ENCODE results near the gene RERE.
"Not testable (repeated sequence)": the region's sequence is repeated elsewhere in the genome, so short reads cannot be mapped to it uniquely, and the experiment has no call there.

Gene RERE

DNA sequence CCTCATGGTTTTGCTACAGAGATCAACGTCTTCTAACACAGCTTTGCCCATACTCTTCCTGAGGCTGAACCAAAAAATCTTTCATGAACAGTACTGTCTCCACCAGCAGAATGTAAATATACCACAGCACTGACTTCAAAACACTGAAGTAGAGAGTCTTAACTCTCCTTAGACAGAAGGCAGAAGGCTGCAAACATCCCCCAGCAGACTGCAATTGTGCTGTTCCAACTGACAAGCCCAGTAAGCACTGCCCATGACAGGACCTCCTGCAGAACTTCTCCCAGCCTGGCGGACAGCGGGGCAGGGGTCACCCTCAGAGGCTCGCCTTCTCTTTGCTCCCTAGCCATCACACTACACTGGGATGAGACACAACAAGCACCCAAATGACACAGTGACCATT lies 218.7 kb downstream of the RERE start:
- no peak for DNase-seq

DNA sequence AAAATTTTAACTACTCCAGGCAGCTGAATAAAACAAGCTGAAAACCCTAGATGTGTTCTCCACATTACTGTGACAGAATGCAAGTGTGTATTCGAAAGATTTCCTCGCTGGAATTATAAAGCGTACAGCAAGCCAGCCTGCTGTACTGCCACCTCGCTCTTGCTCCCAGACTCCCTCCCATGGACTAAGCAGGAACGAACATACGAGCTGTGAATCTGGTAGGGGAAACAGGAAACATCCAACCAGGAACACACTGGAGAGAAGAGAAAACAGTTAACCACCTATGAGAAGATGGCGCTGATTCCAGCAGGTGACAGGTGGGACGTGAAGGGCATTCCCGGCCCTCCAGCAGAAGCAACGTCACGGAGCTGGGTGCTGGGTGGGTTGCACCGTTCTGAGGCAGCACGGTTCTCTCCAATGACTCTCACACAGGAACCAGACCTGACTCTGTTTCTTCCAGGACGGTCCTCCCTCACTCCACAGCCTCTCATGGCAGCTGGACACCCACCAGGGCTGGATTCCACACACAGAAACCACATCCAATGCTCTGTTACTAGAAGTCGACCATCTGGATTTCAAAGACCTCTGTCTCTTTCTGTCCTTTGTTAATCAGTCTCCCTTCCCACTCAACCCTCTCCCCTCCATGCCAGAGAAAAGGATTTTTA lies 219.2 kb downstream of the RERE start:
- DNase-seq = no peak

DNA sequence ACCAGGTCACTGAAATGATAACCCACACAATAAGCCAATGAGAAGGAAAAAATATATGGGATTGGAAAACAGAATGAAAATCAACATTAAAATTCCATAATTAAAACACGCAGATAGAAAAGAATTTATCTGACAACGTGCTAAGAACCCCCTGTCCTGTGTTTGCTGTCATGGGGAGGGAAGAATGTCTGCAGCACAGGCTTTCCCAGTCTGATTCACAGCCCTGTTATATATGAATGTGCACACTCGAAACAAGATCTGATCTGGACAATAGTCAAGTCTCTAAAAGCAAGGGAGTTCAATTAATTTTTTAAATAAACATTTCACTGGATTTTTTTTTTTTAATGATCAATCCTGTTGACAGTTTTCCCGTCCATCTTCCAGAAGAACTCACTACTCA lies 220.0 kb downstream of the RERE start:
- no peak for DNase-seq

DNA sequence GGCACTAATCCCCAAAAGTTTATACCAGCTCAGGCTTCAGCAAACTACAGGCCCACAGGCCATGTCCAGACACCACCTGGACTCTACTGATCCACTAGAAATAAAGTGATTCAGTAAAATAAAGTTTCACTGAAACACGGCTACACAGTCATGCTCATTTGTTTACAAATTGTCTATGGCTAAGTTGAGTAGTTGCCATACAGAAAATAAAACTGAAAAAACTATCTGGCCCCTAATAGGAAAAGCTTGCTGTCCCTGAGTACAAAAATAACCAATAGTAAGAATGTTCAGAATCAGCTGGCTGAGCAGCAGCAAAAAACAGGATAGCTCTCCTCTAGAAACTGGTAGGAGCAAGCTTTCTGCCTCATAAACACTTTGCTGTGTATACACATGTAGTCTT lies 221.5 kb downstream of the RERE start:
- no peak for DNase-seq

DNA sequence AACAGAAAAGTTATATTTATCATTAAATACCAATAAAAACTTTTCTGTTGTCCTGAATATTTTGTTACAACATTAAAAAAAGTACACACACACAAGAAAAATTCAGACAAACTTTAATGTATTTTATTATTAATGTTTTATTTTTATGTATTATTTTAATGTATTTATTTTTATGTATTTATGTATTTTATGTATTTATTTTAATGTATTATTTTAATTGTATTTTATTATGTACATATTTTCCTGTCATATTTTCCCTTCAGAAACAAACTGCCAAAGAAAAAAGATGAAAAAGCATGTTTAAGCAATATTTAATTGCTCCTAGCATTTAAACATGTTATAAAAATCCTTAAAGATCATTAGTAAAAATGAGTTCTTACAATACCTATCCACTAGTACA lies 222.1 kb downstream of the RERE start:
- DNase-seq = no peak

DNA sequence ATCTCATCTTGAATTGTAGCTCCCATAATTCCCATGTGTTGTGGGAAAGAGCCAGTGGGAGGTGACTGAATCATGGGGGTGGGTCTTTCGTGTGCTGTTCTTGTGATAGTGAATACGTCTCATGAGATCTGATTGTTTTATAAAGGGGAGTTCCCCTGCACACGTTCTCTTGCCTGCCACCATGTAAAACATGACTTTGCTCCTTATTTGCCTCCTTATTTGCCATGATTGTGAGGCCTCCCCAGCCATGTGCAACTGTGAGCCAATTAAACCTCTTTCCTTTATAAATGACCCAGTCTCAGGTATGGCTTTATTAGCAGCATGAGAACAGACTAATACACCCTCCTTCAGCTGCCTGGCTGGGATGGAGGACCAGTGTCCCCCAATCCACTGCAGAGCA lies 224.1 kb downstream of the RERE start:
- DNase-seq = not testable (repeated sequence)

DNA sequence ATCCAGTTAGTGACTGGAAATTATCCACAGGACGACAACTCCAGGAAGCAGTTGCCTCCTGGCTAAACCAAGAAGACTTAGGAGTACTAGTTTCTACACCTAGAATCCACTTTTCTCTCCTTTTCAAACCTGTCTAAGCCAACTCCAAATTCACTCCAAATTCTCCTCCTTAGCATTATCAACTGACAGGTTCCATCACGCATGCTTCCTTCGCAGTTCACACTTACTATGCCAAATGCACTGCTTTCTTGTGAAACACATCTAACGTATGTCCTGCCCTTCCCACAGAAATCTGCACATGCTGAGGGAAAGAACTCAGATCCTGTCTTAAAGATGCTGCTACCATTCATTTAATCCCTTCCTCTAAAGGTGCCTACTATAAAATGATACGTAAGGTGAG lies 225.9 kb downstream of the RERE start:
- no peak for DNase-seq

DNA sequence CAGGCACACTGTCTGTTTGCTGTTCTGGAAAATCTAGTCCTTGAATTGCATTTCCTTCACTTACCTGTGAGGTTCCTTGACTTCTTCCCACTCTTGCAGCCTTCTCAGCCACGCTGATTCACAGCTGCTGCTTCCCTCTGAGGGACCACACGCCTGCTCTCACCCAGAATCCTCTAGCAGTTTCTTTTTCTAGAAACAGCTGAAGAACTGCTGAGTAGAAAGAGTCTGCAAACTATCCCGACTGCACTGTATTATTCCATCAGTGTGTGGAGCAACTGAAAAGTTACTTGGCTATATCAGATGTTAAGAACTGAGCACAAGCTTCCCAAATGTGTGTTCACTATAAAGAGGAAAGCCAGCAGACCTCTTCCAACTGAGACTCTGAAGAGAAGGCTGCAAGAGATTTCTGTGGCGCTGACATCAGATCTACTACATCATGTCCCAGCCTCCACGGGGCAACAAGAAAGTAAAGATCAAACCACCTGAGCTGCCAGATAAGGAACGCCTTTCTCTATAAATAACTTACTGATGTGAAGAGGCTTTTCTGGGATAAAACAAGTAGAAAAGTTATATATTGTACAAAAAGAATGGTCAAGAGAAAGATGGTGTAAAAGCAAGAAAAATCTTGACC lies 226.6 kb downstream of the RERE start:
- no peak for DNase-seq

DNA sequence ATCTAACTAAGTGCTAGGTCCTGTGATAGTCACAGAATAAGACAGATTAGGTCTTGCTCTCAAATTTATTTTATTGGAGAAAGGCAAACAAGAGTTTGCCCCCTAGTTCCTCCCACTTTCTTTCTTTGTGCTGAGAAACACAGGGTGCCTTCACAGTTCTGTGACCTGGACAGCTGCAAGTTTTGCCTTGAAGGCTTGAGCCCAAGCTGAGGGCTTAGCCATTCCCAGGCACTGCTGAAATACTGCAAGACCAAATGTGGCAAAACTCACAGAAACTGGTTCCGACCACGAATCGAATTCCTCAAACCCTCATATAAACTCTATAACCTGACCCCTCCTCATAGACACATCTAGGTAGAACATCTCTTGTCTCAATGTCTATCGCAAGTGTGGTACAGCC lies 227.9 kb downstream of the RERE start:
- DNase-seq = no peak

DNA sequence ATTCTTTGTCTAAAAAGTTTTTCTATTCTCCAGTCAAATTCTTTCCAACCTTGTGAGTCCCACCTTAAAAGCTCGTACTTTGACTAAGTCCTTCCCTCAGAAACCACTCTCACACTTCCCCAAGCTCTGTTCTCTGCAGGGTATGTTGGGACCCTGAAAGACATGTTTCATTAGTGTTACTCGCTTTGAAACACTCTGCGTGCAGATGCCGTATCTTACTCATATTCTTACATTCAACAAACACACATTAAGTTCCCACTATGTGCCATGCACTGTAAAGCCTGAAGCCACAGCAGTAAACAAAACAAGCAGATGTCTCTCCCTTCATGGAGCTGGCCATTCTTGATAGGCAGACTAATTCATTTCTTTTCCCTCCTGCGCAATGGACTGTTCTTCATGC lies 229.7 kb downstream of the RERE start:
- DNase-seq = no peak

DNA sequence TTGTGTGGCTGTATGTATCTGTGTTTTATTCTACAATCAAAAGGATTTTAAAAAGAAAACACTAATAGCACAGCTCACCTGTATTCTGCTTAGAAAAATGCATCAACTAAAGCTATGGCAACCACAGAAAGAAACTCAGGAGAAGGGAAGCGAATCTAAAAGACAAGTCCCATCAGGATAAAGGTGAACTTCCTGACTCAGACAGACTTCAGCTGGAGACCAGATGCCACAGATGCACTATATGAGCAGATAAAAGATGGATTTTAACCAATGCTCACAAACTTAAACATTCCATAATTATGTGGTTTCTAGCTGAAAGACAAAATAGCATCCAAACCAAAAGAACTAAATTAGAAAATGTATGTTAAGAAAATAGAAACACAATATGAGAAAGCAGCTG lies 231.0 kb downstream of the RERE start:
- no peak for DNase-seq

DNA sequence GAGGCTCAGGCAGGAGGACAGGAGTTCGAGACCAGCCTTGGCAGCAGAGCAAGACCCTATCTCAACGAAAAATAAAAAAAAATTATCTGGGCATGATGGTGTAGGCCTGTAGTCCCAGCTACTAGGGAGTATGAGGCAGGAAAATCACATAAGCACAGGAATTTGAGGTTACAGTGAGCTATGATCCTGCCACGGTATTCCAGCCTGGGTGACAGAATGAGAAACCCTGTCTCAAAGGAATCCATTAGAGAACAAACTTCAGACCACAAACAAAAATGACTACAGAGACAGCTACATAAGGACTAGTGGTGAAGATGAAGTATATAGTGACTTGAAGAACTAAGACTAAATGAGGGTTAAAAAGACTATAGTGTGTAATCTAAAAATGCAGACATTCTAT lies 233.1 kb downstream of the RERE start:
- no peak for DNase-seq

DNA sequence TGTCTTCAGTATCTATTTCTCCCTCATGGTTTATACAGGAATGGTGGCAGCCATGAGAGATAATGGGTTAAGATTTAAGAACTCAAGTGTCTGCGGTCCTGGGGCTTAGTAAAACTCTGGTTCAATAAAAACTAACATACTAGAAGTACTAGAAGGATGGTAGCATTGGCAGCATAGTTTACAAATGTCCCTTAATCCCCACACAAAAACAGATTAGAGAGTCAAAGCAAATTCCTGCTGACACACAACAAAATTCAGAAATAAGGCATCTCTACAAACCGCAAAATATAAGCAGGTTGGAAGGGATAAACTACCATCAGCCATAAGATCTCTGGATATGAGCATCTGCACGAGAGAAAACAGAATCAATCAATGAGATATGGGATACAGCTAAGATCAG lies 234.4 kb downstream of the RERE start:
- DNase-seq = no peak

DNA sequence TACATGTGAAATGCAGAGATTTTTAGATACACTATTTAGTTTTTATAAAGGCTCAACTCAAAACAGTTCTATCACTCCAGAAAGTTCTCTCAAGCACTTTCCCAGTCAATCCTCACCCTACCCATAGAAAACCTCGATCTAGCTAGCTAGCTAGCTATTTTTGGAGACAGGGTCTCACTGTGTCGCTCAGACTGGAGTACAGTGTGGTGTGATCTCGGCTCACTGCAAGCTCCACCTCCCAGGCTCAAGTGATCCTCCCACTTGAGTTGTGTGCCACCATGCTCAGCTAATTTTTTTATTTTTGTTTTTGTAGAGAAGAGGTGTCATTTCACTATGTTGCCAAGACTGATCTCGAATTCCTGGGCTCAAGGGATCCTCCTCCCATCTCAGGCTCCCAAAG lies 236.9 kb downstream of the RERE start:
- DNase-seq = no peak

DNA sequence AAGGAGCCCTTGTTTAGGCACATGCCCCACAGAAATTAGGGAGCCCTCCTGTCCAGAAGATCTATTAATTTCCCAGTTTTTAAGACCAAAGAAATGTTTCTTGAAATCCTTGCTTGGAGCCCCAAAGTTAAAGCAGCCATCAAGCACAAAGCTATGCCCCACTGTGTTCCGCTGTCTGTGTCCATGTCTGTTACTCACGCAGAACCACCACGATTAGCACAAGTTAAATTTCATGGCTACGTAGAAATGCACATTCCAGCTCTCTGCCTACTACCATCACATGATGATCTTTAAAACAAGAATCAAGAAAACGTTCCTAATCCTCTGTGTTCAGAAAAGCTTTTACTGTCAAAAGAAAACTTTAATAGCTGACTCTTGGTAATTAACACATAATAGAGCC lies 238.5 kb downstream of the RERE start:
- DNase-seq = no peak

DNA sequence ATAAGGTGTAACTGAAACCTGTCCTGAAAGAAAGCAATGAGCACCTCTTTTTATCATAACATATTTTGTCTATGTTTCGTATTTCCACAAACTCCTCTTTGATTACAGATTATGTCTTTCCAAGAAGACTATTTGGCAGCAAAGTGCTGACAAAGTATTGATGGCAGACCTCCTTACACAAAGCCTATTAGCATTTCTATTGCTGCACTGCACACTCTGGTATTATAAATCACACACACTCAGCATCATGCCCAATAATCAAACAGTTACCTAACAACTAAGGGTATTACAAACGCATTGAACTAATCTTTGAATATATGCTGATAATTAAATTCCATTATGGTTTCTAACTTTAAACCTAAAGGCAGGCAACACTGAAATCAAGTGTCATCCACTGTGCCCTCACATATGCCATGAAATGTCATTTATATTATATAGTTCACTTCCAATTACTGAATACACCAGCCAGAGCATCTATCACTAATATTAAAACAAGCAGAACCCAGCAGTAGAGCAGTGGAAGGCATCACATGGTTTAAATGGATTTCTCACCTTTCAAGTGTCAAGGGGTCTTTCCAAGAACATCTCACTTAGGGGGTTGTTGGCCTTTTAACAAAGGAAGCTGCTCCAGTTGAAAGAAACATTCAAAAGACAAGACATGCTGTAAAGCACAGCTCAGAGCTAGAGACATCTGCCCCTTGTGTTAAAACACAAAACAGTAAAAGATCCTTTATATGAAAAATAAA lies 239.1 kb downstream of the RERE start:
- DNase-seq = no peak

DNA sequence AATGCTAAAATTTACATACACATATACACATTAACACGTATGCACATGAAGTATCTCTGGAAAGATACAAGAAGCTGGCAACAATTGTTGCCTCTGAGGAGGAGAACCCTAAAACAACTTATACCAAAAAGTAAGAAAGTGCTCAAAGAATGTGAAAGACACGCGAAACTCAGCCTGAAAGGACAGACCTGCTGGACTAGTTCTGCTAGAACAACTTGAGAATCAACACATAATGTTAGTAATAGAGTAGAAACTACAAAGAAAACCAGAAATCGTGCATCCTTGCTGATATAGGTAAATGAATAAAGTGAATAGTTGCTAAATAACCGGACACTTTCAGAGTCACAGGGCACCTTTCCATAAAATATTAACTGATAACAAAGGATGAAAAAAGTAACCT lies 242.5 kb downstream of the RERE start:
- DNase-seq = no peak

DNA sequence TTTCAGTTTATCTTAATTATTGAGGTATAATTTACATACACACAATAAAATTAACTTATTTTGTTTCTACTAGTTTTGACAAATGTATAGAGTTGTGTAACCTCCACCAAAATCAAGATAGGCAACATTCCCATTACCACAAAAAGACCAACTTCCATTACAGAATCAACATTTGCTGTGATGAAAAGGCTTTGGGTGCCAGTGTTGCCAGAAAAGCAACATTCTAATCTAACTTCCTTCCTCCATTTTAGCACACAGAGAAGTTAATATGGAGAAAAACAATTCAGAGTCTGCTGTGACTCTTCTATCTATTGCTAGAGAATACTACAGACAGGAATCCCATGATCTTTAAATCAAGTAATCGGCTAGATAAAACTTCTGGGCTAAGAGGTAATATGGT lies 245.3 kb downstream of the RERE start:
- no peak for DNase-seq

DNA sequence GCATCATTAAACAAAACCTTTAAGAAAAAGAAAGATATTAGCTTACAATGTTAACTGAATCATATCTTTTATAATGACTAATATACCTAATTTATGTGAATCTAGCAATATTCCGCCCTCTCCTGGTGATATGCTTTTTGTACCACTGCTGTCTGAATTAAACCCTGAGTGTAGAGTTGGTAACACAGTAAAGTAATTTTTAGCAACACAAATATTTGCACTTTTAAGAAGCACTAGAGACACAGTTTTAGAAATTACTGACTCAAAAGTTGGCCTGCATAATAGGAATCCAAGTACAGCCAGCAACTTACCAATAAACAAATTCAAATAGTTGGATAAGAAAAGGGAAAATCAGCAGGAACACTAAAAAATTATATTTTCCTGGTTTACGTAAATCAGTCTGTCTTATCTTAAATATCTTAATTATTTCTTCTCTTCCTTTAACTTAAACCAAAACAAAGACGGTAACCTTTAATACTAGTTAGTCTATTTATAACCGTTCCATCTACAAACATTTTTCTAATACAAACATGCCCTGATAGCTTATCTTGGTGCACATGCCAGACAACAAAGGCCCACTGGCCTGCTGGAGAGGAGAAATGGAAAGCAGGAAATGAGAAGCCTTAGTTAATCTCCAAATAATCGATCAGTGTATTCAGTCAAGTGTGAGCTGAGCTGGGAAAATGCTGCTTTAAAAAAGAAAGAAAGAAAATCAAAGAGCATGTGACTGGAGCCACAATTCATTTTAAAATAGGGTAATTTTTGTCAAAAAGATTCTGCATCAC lies 246.0 kb downstream of the RERE start:
- DNase-seq = no peak

DNA sequence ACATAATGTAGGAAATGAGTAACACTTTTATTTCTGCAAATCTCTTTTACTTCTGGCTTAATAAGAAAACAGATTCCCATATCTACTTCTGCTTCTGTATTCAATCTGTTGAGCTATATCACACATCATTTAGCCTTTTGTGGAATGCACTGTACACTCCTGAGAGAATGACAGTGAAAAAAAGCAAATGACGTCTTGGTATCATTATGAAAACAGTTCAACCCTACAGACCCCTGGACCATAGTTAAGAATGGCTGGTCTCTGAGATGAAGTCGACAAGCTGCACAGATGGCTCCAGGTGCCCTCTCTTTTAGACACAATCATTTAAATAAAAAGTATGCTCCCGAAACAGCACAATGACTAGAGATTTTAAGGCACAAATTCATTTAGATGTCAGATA lies 247.0 kb downstream of the RERE start:
- no peak for DNase-seq

DNA sequence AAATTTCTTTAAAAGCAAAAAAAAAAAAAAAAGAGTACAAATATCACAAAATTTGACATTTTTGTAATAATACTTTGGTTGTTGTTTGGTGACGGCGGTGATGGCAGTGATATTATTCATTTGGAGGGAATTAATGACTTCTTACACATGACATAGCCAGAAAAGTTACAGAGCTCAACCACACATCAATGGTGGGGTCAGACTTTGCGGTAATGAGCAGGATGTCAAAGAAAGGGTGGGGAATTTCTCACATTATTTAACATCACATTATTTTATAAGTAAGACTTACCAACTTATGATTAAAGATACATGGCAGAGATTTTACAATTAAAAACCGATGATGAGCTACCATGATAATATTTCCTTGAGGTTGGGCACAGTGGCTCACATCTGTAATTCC lies 248.2 kb downstream of the RERE start:
- no peak for DNase-seq

DNA sequence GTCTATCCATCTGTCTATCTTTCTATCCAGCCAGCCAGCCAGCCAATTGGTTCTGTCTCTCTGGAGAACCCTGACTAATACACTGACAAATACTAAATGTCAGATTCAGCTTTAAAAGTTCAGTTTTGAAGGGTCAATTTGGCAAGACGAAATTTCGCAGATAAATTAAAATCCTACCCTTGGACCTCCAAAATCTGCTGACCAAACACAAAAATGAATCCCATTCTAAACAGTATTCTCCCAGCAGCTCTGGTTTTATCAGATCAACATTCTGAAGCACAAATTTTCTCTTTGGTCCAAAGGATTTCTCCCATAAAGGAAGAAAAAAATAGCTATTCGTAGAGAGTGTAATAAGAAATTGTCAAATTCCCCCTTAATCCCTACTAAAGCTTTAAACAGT lies 248.6 kb downstream of the RERE start:
- no peak for DNase-seq

DNA sequence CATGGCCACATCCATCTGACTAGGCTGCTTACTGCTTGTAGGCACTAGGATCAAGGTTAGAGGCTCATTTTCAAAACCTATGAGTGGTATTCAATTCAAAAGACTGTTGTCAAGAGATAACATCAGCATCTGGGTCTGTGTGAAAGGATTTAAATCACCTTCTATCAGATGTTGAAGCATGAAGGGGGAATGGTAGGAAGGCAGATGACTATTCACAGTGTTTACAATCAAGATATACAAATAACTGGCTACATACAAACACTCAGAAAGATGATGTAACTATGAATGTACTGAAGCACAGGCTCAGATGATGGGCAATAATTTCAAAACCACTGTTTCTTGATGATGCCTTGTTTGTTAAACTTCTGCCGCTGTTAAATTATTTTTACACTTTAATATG lies 250.3 kb downstream of the RERE start:
- DNase-seq = no peak

DNA sequence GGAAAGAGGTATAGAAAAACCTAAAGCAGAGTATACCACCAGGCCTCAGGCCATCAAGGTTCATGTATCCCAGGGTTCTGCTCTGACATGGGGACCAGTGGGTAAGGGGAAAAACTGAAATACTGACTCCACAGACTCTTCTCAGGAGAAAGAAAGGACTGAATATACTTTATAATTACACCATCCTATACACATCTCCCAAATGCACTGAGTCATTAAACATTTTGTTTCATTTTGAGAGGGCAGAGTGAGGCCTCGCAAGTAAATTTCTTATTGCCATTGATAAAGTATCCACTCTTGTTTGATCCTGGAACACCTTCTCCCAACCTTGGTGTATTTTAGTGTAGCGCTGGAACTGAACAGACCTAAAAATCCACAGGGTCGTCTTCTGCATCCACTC lies 251.6 kb downstream of the RERE start:
- no peak for DNase-seq

Measured in effector CD4-positive, alpha-beta T cell (primary cell).